ENCODE measurements around the gene FURIN.
A peak's percentile ranks its signal among the peaks of the same experiment; 100 is the strongest.

Gene FURIN

DNA sequence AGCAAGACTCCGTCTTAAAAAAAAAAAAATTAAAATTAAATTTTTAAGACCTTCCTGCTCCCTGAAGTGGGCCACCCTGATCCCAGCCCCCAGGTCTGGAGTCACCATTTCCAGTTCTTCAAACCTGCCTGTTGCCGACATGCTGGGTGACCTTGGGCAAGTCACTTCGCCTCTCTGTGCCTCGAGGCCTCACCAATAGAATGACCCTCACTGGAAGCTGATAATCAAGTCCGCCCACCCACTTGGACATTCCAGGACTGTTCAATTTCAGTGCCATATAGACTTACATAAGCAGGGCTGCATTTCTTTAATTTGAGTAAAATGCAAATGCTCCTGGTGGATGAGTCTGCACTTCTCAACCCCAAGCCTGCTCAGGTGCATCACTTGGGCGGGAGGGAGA lies 39.3 kb upstream of the FURIN start:
- no peaks in the 10 kb centered on the region for H3K36me3 ChIP-seq (ENCODE audit: low read depth)
- H3K4me3 ChIP-seq (ENCODE audit: severe bottlenecking), result no peak overlapping the region
- ATAC-seq (ENCODE audit: low read depth), result no peak
- TF ChIP-seq, protein P1, sequence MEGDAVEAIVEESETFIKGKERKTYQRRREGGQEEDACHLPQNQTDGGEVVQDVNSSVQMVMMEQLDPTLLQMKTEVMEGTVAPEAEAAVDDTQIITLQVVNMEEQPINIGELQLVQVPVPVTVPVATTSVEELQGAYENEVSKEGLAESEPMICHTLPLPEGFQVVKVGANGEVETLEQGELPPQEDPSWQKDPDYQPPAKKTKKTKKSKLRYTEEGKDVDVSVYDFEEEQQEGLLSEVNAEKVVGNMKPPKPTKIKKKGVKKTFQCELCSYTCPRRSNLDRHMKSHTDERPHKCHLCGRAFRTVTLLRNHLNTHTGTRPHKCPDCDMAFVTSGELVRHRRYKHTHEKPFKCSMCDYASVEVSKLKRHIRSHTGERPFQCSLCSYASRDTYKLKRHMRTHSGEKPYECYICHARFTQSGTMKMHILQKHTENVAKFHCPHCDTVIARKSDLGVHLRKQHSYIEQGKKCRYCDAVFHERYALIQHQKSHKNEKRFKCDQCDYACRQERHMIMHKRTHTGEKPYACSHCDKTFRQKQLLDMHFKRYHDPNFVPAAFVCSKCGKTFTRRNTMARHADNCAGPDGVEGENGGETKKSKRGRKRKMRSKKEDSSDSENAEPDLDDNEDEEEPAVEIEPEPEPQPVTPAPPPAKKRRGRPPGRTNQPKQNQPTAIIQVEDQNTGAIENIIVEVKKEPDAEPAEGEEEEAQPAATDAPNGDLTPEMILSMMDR (IDR thresholded peaks at IDR 0.05; ENCODE audit: poor library complexity, severe bottlenecking), result no peak
- no peak for DNase-seq (ENCODE audit: low spot score)
- no peak overlapping the region for H3K27ac ChIP-seq (ENCODE audit: poor library complexity, severe bottlenecking)
- H3K9me3 ChIP-seq (ENCODE audit: severe bottlenecking), result no peaks in the 10 kb centered on the region
- no peaks in the 10 kb centered on the region for H3K27me3 ChIP-seq (ENCODE audit: insufficient read depth, poor library complexity, severe bottlenecking)
- no peaks in the 10 kb centered on the region for H3K4me1 ChIP-seq (ENCODE audit: insufficient read depth, poor library complexity, severe bottlenecking)

DNA sequence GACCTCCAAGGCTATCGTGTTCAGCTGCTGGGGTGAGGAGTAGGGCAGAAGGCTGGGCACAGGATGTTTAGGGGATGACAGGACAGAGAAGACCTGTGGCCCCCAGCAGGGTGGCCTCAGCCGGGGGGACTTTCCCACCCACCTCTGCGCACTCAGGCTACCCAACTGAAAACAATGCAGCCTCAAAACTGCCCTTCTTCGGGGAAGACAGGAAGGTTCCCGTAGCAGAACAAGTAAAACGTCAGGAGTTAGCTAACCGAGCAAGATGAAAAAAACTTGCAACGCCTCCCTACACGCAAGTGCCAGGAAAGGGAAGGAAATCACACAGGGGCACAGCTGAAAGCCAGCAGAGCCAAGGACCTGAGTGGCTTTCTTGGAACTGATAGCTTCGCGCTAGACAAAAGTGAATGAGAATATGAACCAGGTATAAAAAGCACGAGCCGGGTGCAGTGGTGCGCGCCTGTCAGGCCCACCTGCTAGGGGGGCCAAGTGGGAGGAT lies 38.4 kb upstream of the FURIN start:
- Histone ChIP-seq H3K27ac (ENCODE audit: poor library complexity, severe bottlenecking) (no peak overlapping the region), H3K27me3 (ENCODE audit: insufficient read depth, poor library complexity, severe bottlenecking) (no peaks in the 10 kb centered on the region), H3K4me1 (ENCODE audit: insufficient read depth, poor library complexity, severe bottlenecking) (no peaks in the 10 kb centered on the region), H3K36me3 (ENCODE audit: low read depth) (no peaks in the 10 kb centered on the region), H3K4me3 (ENCODE audit: severe bottlenecking) (no peak overlapping the region), H3K9me3 (ENCODE audit: severe bottlenecking) (no peaks in the 10 kb centered on the region)
- ATAC-seq (ENCODE audit: low read depth), result peak; percentile 32; the same call in 1 of the 3 replicates
- TF ChIP-seq, protein P1 (IDR thresholded peaks at IDR 0.05; ENCODE audit: poor library complexity, severe bottlenecking), result no peak
- no peak for DNase-seq (ENCODE audit: low spot score)

GRCh38 chr15:90834626-90835025 lies 33.8 kb upstream of the FURIN start:
- TF ChIP-seq, protein P1 (IDR thresholded peaks at IDR 0.05; ENCODE audit: poor library complexity, severe bottlenecking), result no peak
- no peaks in the 10 kb centered on the region for H3K36me3 ChIP-seq (ENCODE audit: low read depth)
- no peak overlapping the region for H3K4me3 ChIP-seq (ENCODE audit: severe bottlenecking)
- DNase-seq (ENCODE audit: low spot score) (no peak), ATAC-seq (ENCODE audit: low read depth) (no peak)
- H3K27ac ChIP-seq (ENCODE audit: poor library complexity, severe bottlenecking), result no peak overlapping the region
- H3K9me3 ChIP-seq (ENCODE audit: severe bottlenecking), result no peaks in the 10 kb centered on the region
- peaks cover 2% of the 10 kb centered on the region for H3K4me1 ChIP-seq (ENCODE audit: insufficient read depth, poor library complexity, severe bottlenecking)
- H3K27me3 ChIP-seq (ENCODE audit: insufficient read depth, poor library complexity, severe bottlenecking), result no peaks in the 10 kb centered on the region

GRCh38 chr15:90836296-90836871 lies 32.0 kb upstream of the FURIN start:
- Histone ChIP-seq H3K4me3 (ENCODE audit: severe bottlenecking) (no peak overlapping the region), H3K36me3 (ENCODE audit: low read depth) (no peaks in the 10 kb centered on the region), H3K9me3 (ENCODE audit: severe bottlenecking) (no peaks in the 10 kb centered on the region), H3K27me3 (ENCODE audit: insufficient read depth, poor library complexity, severe bottlenecking) (no peaks in the 10 kb centered on the region), H3K4me1 (ENCODE audit: insufficient read depth, poor library complexity, severe bottlenecking) (peaks cover 6% of the 10 kb centered on the region), H3K27ac (ENCODE audit: poor library complexity, severe bottlenecking) (no peak overlapping the region)
- DNase-seq (ENCODE audit: low spot score), result no peak
- ATAC-seq (ENCODE audit: low read depth), result no peak
- TF ChIP-seq, protein P1 (IDR thresholded peaks at IDR 0.05; ENCODE audit: poor library complexity, severe bottlenecking), result no peak

DNA sequence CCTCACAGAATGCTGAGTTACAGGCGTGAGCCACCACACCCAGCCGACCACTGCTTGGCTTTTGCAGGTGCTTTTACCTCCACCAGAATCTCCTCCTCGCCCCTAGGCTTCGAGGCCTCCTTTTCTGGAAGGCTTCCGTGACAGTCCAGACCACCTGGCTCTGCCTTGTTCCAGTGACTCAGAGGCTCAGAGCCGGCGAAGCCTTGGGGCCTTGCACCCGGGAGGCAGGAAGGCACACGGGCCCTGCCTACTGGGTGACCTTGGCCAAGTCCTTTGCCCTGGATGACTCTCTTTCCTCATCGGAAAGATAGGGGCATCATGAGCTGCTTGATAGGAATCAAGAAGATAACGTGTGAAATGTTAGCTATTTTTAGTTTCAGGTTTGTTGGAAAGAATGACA lies 31.3 kb upstream of the FURIN start:
- Histone ChIP-seq H3K36me3 (ENCODE audit: low read depth) (no peaks in the 10 kb centered on the region), H3K4me1 (ENCODE audit: insufficient read depth, poor library complexity, severe bottlenecking) (peaks cover 6% of the 10 kb centered on the region), H3K27me3 (ENCODE audit: insufficient read depth, poor library complexity, severe bottlenecking) (no peaks in the 10 kb centered on the region), H3K27ac (ENCODE audit: poor library complexity, severe bottlenecking) (no peak overlapping the region), H3K4me3 (ENCODE audit: severe bottlenecking) (no peak overlapping the region), H3K9me3 (ENCODE audit: severe bottlenecking) (no peaks in the 10 kb centered on the region)
- DNase-seq (ENCODE audit: low spot score), result no peak
- TF ChIP-seq, protein P1 (IDR thresholded peaks at IDR 0.05; ENCODE audit: poor library complexity, severe bottlenecking), result no peak
- no peak for ATAC-seq (ENCODE audit: low read depth)

Measured in RWPE2 (cell line).